Right atrium auricular region (tissue), 2 donors: Measurements from ENCODE around the gene DENND1A. TPM values are rescaled to one million over a fixed set of nuclear protein-coding genes. Genes with fewer than 3 reads are reported as not detected.

Experiments used
- DNase-seq: peaks from one replicate; pipeline ENCODE4 v3.0.0-alpha.2; 2019; ENCODE audit warnings: low spot score
- H3K27ac ChIP-seq, 2 donors: fragments of 200-600 bp; sonication (generic); 1 replicate in 1 of 2; 2 replicates in 1 of 2; pipeline ENCODE4 v1.5.1; 2016 to 2019
- H3K27me3 ChIP-seq, 2 donors: fragments of 200-600 bp; sonication (generic); one replicate each; pipeline versions ENCODE4 v1.5.1 to v1.6.0; 2017 to 2019
- H3K36me3 ChIP-seq: fragments of 200-600 bp; sonication (generic); one replicate; pipeline ENCODE4 v1.5.1; 2016
- H3K4me1 ChIP-seq, 2 donors: fragments of 200-600 bp; sonication (generic); one replicate each; pipeline versions ENCODE4 v1.5.1 to v1.6.0; 2017 to 2019
- H3K4me3 ChIP-seq, 2 donors: fragments of 200-600 bp; sonication (generic); 1 replicate in 1 of 2; 2 replicates in 1 of 2; pipeline ENCODE4 v1.5.1; 2017 to 2019; ENCODE audit warnings: mild to moderate bottlenecking in 1 of 2, moderate library complexity in 1 of 2
- H3K9me3 ChIP-seq, 2 donors: fragments of 200-600 bp; sonication (generic); one replicate each; pipeline ENCODE4 v1.5.1; 2019
- total RNA-seq, 2 donors: library from RNA; depleted of rRNA; stranded (reverse); fragments of >200 nt; gene quantifications; one replicate each; pipeline ENCODE4 v1.1.0, GENCODE V29; 2016
- TF ChIP-seq, protein P1 (sequence below), 2 donors: fragments of 200-600 bp; sonication (generic); IDR thresholded peaks; one replicate each; pipeline ENCODE4 v1.5.1; 2019; ENCODE audit warnings: antibody characterized with exemption in 2 of 2

Gene DENND1A
- total RNA-seq, 2 donors from 2014 or later = 14.9 to 23.6 TPM

DNA sequence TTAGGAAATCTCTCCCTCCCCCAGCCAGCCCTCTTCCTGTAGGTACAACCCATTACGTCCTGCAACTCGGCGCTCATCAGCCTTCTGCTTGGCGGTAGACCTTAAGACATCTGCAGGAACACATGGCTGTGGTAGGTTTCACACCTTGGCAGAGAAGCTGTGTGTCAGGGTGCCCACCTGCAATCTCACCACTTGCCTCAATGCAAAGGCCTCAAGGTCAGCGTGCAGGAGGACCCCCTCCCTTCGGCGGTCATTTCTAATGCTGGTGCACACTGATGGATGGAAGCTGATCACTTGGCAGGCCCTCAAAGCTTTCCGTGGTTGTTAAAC is 506.6 kb downstream of the DENND1A start:
- TF ChIP-seq, protein P1, sequence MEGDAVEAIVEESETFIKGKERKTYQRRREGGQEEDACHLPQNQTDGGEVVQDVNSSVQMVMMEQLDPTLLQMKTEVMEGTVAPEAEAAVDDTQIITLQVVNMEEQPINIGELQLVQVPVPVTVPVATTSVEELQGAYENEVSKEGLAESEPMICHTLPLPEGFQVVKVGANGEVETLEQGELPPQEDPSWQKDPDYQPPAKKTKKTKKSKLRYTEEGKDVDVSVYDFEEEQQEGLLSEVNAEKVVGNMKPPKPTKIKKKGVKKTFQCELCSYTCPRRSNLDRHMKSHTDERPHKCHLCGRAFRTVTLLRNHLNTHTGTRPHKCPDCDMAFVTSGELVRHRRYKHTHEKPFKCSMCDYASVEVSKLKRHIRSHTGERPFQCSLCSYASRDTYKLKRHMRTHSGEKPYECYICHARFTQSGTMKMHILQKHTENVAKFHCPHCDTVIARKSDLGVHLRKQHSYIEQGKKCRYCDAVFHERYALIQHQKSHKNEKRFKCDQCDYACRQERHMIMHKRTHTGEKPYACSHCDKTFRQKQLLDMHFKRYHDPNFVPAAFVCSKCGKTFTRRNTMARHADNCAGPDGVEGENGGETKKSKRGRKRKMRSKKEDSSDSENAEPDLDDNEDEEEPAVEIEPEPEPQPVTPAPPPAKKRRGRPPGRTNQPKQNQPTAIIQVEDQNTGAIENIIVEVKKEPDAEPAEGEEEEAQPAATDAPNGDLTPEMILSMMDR (IDR thresholded peaks at IDR 0.05) = no peak

DNA sequence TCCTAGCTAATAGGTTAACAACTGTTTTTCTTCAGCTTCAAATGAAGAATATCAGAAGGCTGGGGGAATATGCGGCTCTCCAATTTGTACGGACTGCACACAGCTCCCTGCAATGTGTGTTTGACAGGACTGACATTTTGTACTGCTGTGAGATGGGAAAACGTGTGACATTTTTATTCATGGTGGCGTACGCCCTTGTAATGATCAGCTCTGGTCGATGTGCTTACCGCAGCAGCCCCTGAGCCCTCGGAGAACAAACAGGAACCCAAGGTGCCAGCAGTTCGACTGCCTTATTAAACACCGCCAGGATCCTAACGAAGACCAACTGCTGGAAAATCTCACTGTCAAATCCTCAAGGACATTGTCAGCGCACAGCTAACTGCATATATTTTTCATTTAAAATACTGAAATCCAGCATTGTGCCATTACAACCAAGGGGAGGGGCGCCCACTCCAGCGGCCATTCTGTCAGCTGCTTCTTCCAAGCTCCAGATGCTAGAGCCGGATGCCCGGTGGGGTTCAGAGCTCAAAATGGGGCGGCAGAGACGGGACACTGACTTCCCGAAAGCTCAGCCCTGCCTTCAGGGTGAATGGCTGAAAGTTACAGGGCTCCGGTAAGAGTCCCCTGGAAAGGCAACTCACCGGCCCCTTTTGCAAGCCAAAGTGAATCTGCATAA is 507.2 kb downstream of the DENND1A start:
- no peak overlapping the region for H3K27ac ChIP-seq
- H3K27me3 ChIP-seq = no peaks in the 10 kb centered on the region
- no peaks in the 10 kb centered on the region for H3K4me1 ChIP-seq
- no peaks in the 10 kb centered on the region for H3K36me3 ChIP-seq
- H3K9me3 ChIP-seq = no peaks in the 10 kb centered on the region
- no peak overlapping the region for H3K4me3 ChIP-seq
- TF ChIP-seq, protein P1 (IDR thresholded peaks at IDR 0.05) = no peak
- no peak for DNase-seq

More for the DNA sequence above, 506.6 kb downstream of the DENND1A start:
- Histone ChIP-seq H3K27ac (no peak overlapping the region), H3K36me3 (no peaks in the 10 kb centered on the region), H3K27me3 (no peaks in the 10 kb centered on the region), H3K4me3 (no peak overlapping the region), H3K4me1 (no peaks in the 10 kb centered on the region), H3K9me3 (no peaks in the 10 kb centered on the region)
- no peak for DNase-seq

DNA sequence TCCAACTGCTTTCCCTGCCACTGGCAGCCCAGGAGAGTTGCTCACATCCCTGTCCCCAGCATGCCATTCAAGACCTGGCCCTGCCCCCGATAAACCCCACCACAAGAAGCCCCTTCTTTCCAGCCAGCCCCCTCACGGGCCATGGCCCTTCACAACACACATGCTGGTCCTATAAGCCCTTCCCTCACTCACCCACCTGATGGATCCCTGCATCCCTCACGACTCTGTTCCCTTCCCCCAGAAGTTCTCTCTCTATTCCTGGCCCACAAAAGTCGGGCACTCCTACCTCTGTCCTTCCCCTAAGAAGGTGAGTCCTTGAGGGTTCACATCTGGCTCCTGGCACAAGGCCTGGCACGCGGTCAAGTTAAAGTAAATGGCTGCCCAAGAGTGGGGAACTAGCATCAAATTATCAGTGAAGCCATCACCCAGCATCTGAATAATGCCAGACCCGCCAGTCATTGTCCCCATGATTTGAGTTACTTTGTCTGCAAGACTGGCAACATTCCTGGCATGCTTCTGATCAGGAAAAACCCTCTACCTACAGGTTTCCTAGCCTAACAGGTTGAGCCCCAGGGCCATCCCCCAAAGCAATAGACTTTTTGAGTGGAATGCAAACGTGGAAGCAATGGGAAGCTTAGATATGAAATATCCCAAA is 508.0 kb downstream of the DENND1A start:
- Histone ChIP-seq H3K9me3 (no peaks in the 10 kb centered on the region), H3K4me3 (no peak overlapping the region), H3K27me3 (no peaks in the 10 kb centered on the region), H3K27ac (no peak overlapping the region), H3K4me1 (no peaks in the 10 kb centered on the region), H3K36me3 (no peaks in the 10 kb centered on the region)
- no peak for DNase-seq
- TF ChIP-seq, protein P1 (IDR thresholded peaks at IDR 0.05) = no peak

DNA sequence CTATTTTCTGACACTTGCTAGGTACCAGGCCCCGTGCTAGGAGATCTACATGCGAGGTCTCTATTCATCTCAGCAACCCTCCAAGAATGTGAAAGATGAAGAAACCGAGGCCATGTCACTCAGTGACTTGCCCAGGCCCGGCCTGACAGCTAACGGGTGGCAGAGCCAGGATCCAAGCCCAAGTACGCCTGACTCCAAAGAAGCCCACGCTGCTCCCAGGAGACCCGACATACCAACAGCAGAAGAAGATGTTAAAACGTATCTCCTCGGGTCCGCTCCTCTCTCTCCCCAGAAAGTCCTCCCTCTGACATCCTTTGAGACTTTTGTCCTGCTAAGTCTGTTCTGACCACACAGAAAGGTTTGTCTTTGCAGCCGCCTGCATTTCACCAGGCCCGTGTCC is 508.7 kb downstream of the DENND1A start:
- Histone ChIP-seq H3K27ac (no peak overlapping the region), H3K27me3 (no peaks in the 10 kb centered on the region), H3K36me3 (no peaks in the 10 kb centered on the region), H3K9me3 (no peaks in the 10 kb centered on the region), H3K4me1 (no peaks in the 10 kb centered on the region), H3K4me3 (no peak overlapping the region)
- TF ChIP-seq, protein P1 (IDR thresholded peaks at IDR 0.05) = no peak
- DNase-seq = no peak

DNA sequence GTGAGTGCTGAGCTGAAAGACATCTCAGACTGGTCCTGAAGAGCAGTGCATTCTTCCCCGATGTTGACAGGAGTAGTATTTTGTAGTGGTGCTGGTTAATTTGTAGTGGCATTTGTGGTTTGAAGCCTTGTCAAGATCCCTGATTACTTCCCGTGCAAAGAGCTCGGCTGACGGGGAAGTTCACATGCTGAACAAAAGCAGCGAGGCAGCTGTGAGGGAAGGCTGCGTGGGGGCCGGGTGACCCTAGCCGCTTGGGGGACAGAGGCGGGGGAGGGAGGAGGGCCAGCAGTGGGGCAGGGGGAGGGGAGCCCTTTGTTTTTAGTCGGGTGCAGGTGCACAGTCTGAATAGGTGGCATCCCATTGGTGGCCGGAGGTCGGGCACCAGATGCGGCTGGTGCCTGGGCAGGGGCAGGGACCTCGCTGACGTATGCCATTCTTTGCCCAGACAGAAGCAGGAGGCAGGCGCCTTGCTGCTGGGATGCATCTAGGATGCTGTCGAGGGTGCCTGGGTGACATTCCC is 509.3 kb downstream of the DENND1A start:
- TF ChIP-seq, protein P1 (IDR thresholded peaks at IDR 0.05) = no peak
- no peaks in the 10 kb centered on the region for H3K36me3 ChIP-seq
- DNase-seq = no peak

More for the DNA sequence above, 509.3 kb downstream of the DENND1A start:
- H3K27me3 ChIP-seq = no peaks in the 10 kb centered on the region
- no peak overlapping the region for H3K4me3 ChIP-seq
- no peaks in the 10 kb centered on the region for H3K4me1 ChIP-seq
- H3K27ac ChIP-seq = no peak overlapping the region
- no peaks in the 10 kb centered on the region for H3K9me3 ChIP-seq
